HG02763 (cell line): Measurements from ENCODE around the gene PIK3R4.

ENCODE experiments used
- ATAC-seq: cut with Tn5 transposase; IDR thresholded peaks from one replicate; pipeline ENCODE4 v1.9.1; 2021; ENCODE audit warnings: mild to moderate bottlenecking, moderate library complexity; ENCODE audit not compliant: unreplicated experiment

Gene PIK3R4

GRCh38 chr3:130644628-130645253 is 101.9 kb downstream of the PIK3R4 start:
- ATAC-seq = no peak

GRCh38 chr3:130640027-130640426 is 106.6 kb downstream of the PIK3R4 start:
- no peak for ATAC-seq

- no peak for ATAC-seq
Measured at GRCh38 chr3:130636480-130637234, 110.0 kb downstream of the PIK3R4 start.

GRCh38 chr3:130635978-130636377 is 110.7 kb downstream of the PIK3R4 start:
- ATAC-seq = no peak

- no peak for ATAC-seq
Measured at GRCh38 chr3:130635285-130635684, 111.3 kb downstream of the PIK3R4 start.
